B cell (primary cell): ENCODE results near the gene KCNMB2.

ENCODE experiments used
- CTCF ChIP-seq: fragments of 200-600 bp; IDR thresholded peaks from one replicate; pipeline ENCODE4 v1.8.0; 2022; ENCODE audit warnings: antibody characterized with exemption, mild to moderate bottlenecking
- EZH2 ChIP-seq: IDR thresholded peaks from 2 replicates; pipeline ENCODE4 v1.6.1; 2012; ENCODE audit warnings: borderline replicate concordance, low read depth, mild to moderate bottlenecking, moderate library complexity, low read length; ENCODE audit not compliant: insufficient read depth, poor library complexity, severe bottlenecking

GRCh38 chr3:178496911-178497310 is 39.3 kb upstream of the KCNMB2 start:
- TF ChIP-seq EZH2, result no peak
- TF ChIP-seq CTCF, result no peak
